HG02571 (cell line): Measurements from ENCODE around the gene NCBP1.
"Not testable (repeated sequence)": the region's sequence is repeated elsewhere in the genome, so short reads cannot be mapped to it uniquely, and the experiment has no call there.

ENCODE experiments used
- ATAC-seq: cut with Tn5 transposase; IDR thresholded peaks from one replicate; pipeline ENCODE4 v1.9.1; 2021; ENCODE audit warnings: mild to moderate bottlenecking, moderate library complexity; ENCODE audit not compliant: unreplicated experiment

The NCBP1 gene, protein sequence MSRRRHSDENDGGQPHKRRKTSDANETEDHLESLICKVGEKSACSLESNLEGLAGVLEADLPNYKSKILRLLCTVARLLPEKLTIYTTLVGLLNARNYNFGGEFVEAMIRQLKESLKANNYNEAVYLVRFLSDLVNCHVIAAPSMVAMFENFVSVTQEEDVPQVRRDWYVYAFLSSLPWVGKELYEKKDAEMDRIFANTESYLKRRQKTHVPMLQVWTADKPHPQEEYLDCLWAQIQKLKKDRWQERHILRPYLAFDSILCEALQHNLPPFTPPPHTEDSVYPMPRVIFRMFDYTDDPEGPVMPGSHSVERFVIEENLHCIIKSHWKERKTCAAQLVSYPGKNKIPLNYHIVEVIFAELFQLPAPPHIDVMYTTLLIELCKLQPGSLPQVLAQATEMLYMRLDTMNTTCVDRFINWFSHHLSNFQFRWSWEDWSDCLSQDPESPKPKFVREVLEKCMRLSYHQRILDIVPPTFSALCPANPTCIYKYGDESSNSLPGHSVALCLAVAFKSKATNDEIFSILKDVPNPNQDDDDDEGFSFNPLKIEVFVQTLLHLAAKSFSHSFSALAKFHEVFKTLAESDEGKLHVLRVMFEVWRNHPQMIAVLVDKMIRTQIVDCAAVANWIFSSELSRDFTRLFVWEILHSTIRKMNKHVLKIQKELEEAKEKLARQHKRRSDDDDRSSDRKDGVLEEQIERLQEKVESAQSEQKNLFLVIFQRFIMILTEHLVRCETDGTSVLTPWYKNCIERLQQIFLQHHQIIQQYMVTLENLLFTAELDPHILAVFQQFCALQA

DNA sequence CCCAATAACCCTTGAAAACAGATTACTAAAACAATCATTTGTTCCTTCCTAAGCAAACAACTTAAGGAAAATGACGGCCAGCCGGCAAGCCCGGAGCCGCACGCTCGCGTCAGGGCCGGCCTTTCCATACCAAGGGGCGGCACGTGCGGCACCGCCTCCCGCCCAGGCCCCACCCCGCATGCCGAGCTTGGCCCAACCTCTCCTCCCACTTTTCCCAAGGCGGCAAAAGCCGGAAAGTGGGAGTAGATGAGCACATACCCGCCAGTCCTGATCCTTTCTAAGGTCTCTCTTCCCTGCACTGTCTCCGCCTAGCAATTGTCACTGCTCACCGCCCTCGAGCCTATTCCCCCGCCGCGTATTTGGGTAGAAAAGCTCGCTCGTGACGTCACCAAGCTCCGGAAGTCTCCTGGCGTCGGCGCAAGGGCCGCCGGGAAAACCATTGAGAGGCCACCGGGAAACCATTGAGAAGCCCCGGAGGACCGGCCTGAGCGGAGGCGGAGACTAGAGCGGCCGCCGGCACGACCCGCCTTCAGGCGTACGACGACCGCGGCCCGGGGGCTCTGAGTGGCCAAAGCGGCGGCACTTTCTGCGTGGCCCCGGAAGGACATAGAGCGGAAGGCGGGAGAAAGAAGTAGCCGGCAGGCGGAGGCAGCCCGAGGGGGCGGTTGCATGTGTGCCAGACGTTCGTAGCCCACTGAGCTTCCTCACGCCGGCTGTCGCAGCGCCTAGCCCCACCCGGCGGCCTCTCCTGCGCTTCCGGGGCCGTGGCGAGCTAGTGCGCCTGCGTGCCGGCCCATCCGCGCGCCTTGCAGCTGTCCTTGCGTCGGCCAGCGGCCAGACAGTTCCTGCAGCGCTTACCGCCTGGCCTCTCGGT lies at the start of gene NCBP1, which contains the start of gene TSTD2:
TSS of gene NCBP1 (plus strand) at position 837 of the 874 bp plus-strand sequence. CDS start 61 bp downstream, outside the sequence.
TSS of gene TSTD2 (minus strand) at position 384 of the 874 bp plus-strand sequence. CDS start 5,806 bp downstream, outside the sequence.
- ATAC-seq, result peak; percentile 84

DNA sequence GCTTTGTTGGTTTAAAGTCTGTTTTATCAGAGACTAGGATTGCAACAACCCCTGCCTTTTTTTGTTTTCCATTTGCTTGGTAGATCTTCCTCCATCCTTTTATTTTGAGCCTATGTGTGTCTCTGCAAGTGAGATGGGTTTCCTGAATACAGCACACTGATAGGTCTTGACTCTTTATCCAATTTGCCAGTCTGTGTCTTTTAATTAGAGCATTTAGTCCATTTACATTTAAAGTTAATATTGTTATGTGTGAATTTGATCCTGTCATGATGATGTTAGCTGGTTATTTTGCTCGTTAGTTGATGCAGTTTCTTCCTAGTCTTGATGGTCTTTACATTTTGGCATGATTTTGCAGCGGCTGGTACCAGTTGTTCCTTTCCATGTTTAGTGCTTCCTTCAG lies 48.8 kb upstream of the NCBP1 start:
- not testable (repeated sequence) for ATAC-seq

DNA sequence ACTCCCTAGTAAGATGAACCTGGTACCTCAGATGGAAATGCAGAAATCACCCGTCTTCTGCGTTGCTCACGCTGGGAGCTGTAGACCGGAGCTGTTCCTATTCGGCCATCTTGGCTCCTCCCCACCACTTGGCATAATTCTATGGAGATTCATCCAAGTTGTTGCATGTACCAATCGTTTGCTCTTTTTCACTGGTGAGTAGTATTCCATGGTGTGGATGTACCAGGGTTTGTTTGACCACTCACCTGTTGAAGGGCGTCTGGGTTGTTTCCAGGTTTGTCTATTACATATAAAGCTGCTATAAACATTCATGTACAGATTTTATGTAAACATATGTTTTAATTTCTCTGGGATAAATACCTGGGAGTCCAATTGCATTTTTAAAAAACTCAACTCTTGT lies 46.7 kb upstream of the NCBP1 start:
- not testable (repeated sequence) for ATAC-seq

DNA sequence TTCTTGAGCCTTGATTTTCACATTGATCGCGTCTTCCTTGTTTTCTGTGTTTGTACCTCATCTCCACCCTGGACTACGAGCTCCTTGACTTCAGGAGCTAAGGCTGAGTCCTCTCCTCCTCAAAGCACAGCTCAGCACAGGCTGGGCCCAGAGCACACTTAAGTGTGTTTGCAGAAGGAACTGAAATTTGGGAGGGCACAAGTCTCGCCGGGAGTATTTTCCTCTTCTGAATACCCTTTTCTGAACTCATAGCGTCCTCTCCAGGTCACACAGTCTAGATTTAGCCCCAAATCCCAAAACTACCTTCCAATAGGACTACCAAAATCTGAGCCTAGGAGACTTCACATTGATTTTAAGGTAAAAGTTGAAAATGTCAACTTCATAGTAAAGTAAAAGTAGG lies 42.1 kb upstream of the NCBP1 start:
- no peak for ATAC-seq

DNA sequence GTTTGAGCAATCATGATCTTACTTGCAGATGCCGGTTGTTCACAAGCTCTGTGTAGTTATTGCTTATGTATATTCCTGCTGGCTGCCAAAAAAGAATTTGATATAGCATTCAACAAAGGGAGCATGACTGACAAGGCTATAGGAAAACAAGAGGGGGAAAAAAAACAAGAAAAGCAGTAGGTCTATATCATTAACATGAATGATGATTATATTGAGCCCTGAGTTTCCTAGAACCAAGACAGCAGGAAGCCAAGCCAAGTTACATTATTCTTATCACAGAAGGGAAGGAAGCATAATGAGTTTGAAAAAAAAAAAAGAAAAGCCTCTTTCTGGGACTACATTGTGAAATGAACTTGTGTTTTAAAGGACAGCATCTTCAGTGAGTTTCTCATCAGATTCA lies 41.5 kb upstream of the NCBP1 start:
- no peak for ATAC-seq

DNA sequence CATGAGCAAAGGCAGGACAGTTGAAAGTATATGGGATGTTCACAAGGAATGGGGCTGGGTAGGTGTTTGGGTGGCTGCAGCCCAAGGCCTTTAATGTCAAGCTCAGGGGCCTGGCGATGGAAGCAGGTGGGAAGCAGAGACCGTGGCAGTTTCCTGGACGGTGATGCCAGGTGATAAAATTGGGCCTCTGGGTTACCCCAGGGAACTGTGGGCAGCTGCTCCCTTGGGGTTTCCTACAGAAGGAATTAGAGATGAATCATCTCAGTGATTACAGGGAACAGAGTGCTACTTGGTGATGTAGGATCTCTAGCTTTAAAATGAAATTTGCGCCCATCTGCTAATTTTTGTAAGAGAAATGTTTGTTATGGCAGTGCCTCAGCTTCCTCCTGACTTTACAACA lies 39.7 kb upstream of the NCBP1 start:
- no peak for ATAC-seq

DNA sequence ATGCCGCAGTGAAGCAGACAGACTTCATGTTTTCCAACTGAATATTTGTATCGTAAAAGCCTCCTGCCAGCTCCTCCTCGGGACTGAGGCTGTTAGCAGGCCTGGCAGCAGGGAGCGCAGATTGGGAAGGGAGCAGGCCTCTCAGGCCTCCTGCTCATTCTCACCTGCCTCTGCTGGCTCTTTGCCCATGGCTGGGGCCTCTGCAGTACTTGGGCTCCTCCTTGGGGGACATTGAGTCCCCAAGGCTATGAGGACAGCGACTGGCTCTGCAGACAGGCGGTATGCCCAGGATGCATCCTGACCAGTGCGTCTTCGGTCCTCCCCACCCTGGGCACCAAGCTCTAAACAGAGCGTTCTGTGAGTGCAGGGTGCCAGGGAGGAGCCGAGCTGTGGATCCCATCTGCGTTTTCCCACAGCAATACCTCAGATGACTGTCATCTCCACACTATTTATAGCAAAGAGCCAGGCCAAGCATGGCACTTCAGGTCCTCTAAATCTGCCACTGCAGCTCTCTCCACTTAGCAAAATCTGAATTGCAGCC lies 39.2 kb upstream of the NCBP1 start:
- ATAC-seq, result no peak

DNA sequence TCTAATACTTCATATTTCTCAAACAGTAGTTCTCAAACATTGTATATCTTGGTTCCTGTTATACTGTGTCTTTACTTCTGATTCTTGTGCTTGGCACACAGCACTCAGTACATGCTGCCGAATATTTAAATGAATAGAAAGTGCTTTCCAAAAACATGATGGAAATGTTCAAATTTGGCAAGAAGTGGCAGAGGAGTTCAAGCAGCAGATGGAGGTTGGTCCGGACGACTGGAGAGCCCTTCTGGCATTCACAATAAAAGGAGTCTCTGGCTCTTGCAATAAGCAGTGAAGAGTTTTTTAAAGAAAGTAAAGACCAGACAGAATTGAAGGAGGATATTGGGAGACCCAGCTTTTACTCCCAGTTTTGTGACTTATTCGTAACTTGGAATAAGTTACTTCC lies 36.7 kb upstream of the NCBP1 start:
- no peak for ATAC-seq

DNA sequence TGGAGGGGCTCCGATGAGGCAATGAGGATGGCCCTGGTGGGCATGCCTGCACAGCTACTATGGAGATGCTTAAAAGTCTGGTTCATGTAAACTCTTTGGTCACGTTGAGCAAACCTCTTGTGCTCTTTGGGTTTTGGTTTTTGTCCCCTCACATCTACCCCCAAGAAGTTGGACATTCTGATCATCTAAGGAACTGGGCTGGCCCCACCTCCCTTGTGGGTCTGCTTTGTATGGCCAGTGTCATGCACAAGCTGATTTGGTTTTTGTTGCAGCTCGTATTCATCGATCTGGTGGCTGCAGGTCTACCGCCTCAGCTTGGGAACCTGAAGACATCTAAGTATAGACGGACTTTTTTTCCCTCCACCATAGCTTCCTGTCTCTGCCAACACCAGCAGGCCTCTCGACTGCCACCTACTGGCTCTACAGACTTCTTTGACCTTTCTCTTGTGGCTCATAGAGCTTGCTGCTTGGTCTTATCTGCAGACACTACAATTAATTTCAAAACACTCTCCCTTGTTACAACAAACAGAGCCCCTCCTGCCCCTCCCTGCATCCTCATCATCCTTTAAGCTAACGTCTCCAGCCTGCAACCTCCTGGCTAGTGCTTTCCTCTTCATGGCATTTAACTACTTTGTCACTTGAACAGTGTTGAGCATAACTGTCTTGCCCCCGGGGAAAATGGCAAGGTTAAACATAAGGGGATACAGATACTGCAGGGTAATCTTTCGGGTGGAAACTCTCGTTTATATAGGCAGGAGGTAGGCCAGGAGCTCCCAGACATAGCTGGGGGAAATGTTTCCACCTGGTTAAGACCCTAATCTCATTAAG lies 34.9 kb upstream of the NCBP1 start:
- no peak for ATAC-seq

DNA sequence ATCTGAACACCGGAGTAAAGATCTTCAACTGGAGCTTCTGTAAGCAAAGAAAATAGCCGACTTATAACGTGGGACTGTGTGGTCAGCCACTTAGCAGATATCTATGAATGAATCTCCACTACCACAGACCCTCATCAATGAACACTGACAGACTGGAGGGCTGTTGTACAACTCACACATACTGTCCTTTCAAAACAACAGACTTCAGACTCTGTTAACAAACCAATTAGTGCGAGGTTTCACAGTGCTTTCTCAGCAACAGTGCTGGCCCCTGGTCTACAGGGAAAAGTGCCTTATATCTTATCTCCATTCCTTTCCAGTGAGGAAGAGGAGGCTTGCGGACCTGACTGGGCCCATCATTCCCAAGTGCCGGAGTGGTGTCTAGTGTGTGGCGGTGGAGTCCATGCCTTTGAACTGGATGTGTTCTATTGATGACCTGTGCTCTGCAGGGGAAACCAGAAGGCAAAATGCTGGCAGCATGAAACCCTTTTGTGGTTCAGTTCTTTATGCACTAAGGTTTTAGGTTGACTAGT lies 34.2 kb upstream of the NCBP1 start:
- ATAC-seq, result no peak

DNA sequence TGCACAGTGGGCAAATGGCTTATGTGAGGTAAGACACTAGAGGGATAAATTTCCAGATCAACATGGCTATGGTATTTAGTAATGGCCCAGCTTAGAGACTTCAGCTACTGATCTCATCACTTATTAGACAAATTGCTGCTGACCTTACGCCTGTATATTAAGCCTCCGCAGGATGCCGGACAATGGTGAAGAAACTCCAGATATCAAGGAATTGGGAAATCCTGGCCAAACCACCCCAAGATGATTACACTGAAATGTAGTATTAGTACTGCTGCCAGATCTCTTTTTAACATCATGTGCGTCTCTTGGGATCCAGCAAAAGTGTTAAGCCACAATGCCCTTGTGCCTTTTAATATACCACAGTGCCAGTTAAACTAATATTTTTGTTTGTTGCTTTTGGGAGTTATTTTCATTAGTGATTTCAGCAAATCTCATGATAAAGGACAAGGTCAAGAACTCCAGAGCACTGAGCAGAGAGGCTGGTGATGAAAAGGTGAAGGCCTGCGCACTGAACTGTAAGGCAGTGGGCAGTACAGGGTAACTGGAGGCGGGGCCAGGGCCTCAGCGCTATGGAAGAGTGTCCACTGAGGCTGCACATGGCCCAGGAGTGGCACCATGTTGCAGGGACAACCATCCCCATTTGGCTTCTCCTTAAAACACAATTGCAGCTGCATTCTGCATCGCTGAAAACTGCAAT lies 32.9 kb upstream of the NCBP1 start:
- ATAC-seq, result no peak

DNA sequence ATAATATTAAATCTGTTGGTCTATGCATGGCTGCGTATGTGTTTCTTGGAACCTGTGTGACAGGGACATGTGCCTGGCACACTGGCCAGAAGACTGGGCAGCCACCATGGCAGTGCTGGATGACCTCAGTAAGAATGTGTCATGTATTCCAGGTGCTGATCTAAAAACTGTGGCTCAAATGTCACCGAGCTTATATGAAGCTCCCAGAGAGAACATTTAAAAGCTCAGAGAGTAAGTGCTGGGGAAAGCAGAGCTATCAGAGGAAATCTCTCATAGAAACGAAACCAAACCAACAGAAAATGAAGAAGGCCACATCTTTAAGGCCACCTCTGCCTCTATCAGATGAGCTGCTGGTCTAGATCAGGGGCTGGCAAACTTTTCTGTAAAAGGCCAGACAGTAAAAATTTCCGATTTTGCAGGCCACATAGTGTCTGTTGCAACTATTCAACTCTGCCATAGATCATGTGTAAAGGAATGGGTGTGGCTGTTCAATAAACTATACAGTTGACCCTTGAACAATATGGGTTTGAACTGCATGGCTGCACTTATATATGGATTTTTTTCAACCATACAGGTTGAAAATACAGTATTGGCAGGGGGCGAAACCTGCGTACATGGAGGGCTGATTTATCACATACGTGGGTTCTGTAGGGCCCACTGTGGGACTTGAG lies 32.3 kb upstream of the NCBP1 start:
- ATAC-seq, result no peak

DNA sequence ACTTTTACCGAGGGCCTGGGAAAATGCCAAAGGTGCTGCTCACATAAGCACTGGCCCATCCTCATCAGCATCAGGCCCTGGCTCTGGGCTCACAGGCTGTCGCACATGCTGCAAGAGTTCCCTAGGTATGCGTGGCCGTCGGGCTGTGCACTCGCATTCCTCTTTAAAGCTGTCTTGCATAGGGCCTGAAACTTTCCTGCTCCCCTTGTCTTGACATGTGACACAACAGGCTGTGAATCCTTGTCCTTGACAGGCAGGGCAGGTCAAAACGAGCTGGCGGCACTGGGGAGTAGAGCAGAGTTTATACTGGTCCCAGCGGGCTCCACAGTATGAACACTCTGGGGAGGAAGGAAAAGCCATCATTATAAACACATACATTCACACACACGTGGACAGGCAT lies 31.2 kb upstream of the NCBP1 start:
- ATAC-seq, result no peak

DNA sequence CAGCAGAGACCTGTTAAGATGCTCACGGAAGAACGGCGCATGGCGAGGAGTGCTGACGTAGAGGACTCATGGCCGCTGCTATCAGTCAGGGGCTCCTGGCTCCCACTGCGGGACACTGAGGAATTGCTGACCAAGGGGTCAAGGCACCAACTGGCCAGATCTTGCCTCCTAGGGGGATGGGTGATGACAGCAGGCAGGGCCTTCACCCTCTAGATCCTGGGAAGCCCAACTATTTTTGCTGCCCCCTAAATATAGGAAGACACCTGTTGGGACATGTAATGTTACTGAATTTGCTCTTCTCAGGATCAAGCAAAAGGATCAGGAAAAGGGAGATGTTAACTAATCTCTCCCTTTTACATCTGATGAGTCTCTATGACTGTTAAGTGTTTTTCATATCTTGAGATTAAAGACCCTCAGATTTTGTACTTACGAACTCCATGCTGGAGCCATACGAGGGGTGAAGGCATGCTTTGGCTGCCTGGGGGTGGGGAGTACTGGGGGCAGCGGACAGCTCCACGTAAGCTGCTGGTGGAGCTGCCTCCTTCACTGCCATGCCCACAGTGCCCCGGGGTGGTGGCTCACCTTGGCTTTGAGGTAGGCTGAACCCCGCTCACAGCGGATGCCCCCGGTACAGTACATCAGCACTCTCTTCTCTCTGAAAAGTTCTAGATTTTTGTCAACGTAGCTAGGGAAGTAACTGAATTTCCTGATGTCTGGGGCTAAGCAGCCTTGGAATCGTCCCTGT lies 28.5 kb upstream of the NCBP1 start:
- ATAC-seq, result no peak

DNA sequence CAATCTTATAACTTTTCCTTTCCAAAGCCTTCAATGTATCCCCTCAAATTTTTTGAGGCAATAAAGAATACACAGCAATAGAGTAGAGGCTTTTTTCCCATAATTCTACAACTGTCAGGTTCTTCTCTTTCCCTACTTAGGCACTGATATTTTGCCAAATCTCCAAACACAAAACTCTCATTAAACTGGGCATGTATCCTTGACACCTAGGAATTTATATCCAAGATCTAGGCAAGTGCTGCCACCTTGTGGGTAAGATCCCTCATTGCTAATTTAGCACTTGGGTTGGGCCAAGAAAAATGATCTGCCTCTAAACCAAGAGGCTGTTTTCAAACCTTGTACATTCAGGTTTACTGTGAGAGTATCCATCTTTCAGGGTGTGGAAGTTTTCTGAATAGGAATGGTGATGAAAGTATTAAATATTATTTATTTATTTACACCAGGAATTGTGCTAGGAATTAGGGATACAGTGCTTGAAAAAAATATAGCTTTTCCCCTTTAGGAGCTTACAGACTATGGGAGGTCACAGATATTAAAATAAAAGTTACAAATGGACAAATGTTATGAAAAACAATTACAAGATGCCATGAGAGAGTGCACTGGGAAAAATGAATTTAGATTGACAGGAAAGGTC lies 18.1 kb upstream of the NCBP1 start:
- ATAC-seq, result no peak

DNA sequence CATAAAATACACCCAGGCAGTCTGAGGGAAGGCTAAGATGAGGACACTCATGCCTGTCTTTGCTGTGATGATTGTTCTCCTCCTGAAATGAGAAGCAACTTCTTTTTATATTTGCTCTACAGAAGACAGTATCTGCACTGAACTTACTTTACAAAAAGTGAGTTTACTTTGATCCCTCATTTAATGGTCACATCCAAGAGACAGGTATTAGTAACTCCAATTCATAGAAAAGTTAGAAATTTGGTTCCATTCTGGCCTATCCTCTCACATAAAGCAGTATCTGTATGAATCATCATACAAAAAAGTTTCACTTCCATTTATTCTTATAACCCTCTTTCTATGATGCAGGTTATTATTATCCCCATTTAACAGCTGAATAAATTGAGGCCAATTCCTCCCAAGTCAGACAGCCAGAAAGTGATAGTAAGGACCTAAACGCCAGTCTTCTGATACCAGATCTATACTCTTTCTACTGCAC lies 15.6 kb upstream of the NCBP1 start:
- no peak for ATAC-seq

DNA sequence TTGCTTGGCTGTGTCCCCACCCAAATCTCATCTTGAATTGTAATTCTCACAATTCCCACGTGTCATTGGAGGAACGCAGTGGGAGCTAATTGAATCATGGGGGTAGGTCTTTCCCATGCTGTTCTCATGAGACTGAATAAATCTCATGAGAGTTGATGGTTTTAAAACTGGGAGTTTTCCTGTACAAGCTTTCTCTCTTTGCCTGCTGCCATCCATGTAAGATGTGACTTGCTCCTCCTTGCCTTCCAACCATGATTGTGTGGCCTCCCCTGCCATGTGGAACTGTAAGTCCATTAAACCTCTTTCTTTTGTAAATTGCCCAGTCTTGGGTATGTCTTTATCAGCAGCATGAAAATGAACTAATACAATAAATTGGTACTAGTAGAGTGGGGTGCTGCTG lies 13.6 kb upstream of the NCBP1 start:
- not testable (repeated sequence) for ATAC-seq
